CD4-positive, alpha-beta T cell treated with Interleukin-15 for 4 hours (primary cell): ENCODE data around the gene GRHPR.
A peak's percentile ranks its signal among the peaks of the same experiment; 100 is the strongest.

ENCODE experiments used
- DNase-seq: peaks from one replicate; pipeline ENCODE4 v3.0.0-alpha.2; 2020; ENCODE audit warnings: low spot score

The GRHPR gene

GRCh38 chr9:37399336-37399735 lies 23.2 kb upstream of the GRHPR start:
- DNase-seq = no peak

- no peak for DNase-seq
Observed at GRCh38 chr9:37404590-37404989, 17.9 kb upstream of the GRHPR start.

GRCh38 chr9:37405350-37405749 lies 17.1 kb upstream of the GRHPR start:
- DNase-seq = no peak

GRCh38 chr9:37405764-37406380 lies 16.6 kb upstream of the GRHPR start:
- DNase-seq = no peak

GRCh38 chr9:37406603-37407401 lies 15.7 kb upstream of the GRHPR start:
- DNase-seq = no peak

- no peak for DNase-seq
Observed at GRCh38 chr9:37407468-37407867, 15.0 kb upstream of the GRHPR start.

- peak; percentile 80 for DNase-seq
Observed at GRCh38 chr9:37408933-37409710, 13.4 kb upstream of the GRHPR start.

DNA sequence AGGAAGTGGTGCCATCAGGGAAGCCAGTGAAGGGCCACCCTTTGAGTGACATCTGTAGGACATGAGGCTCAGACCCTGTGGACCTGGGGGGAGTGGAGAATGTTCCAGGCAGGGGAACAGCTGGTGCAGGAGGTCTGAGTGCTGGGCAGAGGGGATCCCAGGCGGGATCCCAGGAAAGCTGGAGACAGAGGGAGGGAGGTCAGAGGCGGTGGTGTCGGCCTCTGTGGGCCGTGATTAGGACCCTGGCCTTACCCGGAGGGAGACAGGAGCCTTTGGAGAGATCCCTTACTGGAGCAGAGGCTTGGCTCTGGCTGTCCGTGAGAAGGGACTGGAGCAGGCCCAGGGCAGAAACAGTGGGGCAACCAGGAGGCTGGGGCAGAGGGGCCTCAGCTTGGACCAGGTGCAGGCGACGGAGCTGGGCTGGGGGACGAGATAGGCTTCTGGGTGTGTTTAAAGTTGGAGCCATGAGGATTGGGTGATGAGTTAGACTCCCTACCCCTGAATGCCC lies 12.1 kb upstream of the GRHPR start:
- DNase-seq = no peak

- no peak for DNase-seq
Observed at GRCh38 chr9:37410969-37411785, 11.3 kb upstream of the GRHPR start.

DNA sequence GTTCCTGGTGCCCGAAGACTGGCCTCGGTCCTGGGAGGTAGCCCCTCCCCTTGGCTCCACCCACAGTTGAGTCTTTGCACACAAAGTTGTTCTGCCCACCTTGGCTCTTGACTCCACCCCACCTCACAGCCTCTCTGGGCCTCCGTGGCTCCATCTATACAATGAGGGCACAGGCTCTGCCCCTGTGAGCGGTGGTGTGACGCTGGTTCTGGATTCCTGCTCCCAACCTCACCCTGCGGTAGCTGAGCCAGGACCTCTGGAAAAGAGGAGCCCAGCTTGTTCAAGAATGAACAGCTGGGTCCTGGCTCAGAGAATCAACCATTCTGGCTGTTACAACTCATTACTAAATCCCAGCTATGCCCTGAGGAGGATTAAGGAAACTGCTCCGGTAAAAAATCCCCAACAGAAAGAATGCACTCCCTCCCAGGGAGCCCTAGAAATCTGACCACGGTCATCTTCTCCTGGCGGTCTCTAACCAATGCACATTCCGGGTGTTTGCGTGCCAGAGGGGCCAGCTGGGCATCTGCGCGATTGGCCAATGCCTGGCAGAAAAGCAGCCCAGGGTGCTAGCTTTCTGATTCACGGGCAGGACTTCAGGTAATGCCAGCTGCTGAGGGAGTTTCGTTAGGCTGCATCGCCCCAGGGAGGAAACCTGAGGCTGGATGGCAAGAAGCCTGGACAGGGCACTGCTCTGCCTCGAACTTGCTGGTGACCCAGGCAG lies 9.9 kb upstream of the GRHPR start:
- no peak for DNase-seq

GRCh38 chr9:37413311-37413710 lies 9.2 kb upstream of the GRHPR start:
- DNase-seq = no peak

GRCh38 chr9:37414503-37414943 lies 8.0 kb upstream of the GRHPR start:
- DNase-seq = no peak

DNA sequence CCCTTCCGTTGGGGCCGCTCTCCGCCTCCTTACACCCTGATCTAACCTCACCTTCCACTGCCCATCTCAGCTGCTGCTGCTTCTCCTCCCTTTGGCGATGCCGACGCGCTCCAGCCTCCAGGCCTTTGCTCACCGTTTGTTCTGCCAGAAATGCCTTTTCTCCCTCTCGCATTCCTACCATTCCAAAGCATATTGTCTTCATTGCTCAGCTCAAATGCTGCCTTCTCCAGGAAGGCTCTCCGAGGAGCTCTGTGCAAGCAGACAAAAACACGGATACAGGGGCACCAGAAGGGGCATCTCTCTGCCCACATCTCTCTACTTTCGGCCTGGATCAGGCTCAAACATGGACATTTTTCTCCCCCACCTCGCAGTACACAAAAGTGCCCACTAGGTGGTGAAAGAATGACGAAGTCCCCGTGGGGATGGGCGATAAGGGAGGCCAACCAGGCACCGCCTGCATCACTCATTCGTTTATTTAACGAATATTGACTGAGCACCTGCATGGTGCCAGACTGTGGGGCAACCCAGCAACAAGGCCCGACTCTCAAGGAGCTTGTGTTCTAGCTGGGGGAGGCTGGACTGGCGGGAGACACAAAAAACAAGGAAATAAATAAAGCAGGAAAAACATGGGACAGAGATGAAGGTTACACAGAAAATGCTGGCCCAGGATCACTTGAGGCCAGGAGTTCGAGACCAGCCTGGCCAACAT lies 7.3 kb upstream of the GRHPR start:
- peak; percentile 78 for DNase-seq

DNA sequence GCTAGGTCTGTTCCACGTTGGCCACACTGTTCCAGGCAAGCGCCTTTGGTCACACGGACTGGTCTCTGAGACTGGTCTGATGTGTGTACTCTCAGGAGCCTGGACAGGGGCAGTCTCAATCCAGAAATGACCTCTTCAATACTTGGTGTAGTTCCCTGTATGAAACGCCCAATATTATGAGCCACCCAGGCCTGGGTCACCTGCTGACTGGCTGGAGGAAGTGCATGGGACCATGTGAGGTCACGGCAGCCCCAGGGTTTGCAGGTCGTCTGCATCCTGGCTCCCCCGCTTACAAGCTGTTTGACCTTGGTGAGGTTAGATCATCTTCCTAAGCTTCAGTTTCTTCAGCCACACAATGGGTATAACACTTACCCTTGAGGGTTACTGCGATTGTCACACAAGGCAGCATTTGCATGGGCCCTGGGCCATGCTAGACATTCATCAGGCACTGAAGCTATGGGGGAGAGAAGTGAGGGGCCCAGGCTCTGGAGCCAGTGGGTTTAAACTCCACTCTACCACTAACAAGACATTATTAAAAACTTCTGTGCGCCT lies 5.2 kb upstream of the GRHPR start:
- DNase-seq = no peak

- DNase-seq = no peak
Observed at GRCh38 chr9:37417857-37418618, 4.5 kb upstream of the GRHPR start.

- no peak for DNase-seq
Observed at GRCh38 chr9:37419204-37419603, 3.3 kb upstream of the GRHPR start.

DNA sequence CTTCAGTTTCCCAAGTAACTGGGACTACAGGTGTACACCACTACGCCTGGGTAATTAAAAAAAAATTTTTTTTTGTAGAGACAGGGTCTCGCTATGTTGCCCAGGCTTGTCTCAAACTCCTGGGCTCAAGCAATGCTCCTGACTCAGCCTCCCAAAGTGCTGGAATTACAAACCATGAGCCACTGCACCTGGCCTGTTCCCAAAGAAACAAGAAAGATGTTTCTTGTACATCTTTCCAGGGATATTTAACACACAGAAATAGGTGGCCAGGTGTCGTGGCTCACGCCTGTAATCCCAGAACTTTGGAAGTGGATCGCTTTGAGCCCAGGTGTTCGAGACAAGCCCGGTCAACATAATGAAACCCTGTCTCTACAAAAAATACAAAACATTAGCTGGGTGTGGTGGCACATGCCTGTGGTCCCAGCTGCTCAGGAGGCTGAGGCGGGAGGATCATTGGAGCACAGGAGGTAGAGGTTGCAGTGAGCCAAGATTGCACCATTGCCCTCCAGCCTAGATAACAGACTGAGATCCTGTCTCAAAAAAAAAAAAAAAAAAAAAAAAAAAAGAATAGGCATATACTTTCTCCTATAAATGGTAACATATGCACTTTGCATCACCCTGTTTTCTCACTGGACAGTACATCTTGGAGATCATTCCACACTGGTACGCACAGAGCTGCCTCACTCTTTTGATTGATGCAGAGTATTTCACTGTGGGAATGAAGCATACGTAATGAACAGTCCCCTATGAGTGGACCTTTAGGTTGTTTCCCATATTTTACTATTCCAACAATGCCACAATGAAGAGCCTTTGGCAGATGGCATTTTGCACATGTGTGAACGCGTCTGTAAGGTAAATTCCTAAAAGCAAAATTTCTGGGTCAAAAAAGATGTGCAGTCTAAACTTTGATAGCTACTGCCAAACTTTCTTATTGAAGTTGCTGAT lies 2.0 kb upstream of the GRHPR start:
- no peak for DNase-seq

DNA sequence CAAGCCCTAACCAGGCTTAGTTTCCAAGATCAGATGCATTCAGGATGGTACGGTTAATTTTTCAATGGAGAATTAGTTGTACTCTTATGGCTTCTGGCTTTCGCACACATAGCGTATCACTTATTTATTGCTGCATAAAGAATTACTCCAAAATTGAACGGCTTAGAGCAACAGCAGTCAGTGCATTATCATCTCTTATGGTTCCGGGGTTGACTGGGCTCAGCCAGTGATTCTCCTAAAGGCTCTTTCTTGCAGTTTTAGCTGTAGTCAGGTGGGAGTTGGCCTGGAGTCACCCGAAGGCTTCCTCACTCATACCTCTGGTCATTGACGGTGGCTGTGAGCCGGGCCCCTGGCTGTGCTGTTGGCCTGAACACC lies 595 bp upstream of the GRHPR start:
- DNase-seq = no peak
